ENCODE results near the gene KIRREL3. TPM values are rescaled to one million over a fixed set of nuclear protein-coding genes. Genes with fewer than 3 reads are reported as not detected.

KIRREL3 gene
- total RNA-seq, 2 donors from 2014 or later: 0.61 to 0.64 TPM

GRCh38 chr11:126585774-126586491 is 414.6 kb downstream of the KIRREL3 start:
- no peak overlapping the region for H3K27ac ChIP-seq

GRCh38 chr11:126585388-126585773 is 415.2 kb downstream of the KIRREL3 start:
- TF ChIP-seq CTCF (IDR thresholded peaks at IDR 0.05): no peak
- Histone ChIP-seq H3K9me3 (no peaks in the 10 kb centered on the region), H3K27ac (no peak overlapping the region), H3K9ac (ENCODE audit: low read depth in 2 of 2, low read length in 2 of 2) (no peak overlapping the region), H3K4me1 (no peaks in the 10 kb centered on the region), H3K36me3 (no peaks in the 10 kb centered on the region), H3K4me3 (no peak overlapping the region), H3K27me3 (no peaks in the 10 kb centered on the region)
- intact Hi-C loops (cut with DNase I): no loop called here
- DNase-seq: no peak

More at GRCh38 chr11:126585774-126586491, 414.6 kb downstream of the KIRREL3 start:
- DNase-seq: peak; percentile 56
- no peaks in the 10 kb centered on the region for H3K27me3 ChIP-seq
- no peak for TF ChIP-seq CTCF (IDR thresholded peaks at IDR 0.05)
- intact Hi-C loops (cut with DNase I): no loop called here
- H3K36me3 ChIP-seq: no peaks in the 10 kb centered on the region
- H3K4me1 ChIP-seq: no peaks in the 10 kb centered on the region
- H3K9ac ChIP-seq (ENCODE audit: low read depth in 2 of 2, low read length in 2 of 2): no peak overlapping the region
- H3K4me3 ChIP-seq: no peak overlapping the region
- no peaks in the 10 kb centered on the region for H3K9me3 ChIP-seq

- Histone ChIP-seq H3K27ac (no peak overlapping the region), H3K36me3 (no peaks in the 10 kb centered on the region), H3K4me1 (no peaks in the 10 kb centered on the region), H3K4me3 (no peak overlapping the region), H3K9ac (ENCODE audit: low read depth in 2 of 2, low read length in 2 of 2) (no peak overlapping the region), H3K9me3 (no peaks in the 10 kb centered on the region), H3K27me3 (no peaks in the 10 kb centered on the region)
- no peak for DNase-seq
- intact Hi-C loops (cut with DNase I): no loop called here
- TF ChIP-seq CTCF (IDR thresholded peaks at IDR 0.05): no peak
Measured at GRCh38 chr11:126583594-126584427, 416.8 kb downstream of the KIRREL3 start.

DNA sequence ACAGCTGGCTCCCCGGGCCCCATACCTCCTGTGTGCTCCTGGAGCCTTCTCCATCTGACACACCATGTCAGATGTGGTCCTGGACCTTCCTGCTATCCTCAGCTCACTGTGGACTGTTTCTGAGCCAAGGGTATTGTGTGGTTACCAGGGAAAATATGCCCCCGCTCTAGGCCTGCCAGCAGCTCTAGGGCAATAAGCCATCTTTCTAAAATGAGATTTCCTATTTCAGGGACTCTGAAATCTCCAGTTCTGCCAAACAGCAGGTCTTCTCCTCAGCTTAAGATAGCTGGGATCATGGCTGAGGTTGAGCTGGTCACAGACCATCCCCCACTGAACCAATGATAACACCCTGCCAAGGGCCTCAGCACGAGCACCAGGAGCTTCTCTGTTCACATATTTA is 417.5 kb downstream of the KIRREL3 start:
- no peak for DNase-seq
- TF ChIP-seq CTCF (IDR thresholded peaks at IDR 0.05): no peak
- intact Hi-C loops (cut with DNase I): no loop called here

DNA sequence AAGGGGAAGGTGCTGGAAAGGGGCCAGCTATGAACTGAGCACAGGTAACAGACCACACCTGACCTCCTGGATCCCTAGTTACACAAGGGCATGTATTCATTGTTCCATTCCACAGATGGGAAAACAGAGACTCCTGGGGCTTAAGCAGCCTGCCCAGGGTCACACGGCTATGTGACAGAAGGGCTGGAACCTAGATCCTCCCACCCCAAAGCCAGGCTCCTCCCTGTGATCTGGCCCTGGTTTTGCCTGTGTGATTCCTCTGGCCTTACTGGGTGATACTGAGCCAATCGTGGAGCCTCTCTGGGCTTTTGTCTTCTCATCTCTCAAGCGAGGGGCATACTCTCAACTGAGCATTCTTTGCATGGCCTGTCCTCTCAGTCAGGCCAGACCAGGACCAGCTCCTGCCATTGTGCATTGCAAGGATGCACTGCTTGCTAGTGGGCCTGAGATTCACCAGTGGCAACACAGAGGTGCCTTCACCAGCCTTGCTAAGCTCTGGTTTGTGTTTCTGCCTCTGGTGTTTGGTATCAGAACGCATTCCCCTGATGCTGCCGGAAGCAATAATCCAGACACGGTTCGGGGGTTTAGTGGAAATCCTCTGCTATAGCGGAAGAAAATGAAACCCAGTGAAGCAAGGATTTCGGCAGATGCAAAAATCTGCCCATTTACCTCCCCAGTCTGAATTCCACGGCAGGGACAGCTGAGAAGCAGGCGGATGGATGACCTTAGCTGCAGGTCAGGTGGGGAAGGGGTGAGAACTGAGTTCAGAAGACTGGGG is 418.5 kb downstream of the KIRREL3 start:
- Histone ChIP-seq H3K36me3 (no peaks in the 10 kb centered on the region), H3K27me3 (no peaks in the 10 kb centered on the region), H3K9ac (ENCODE audit: low read depth in 2 of 2, low read length in 2 of 2) (no peak overlapping the region), H3K4me1 (no peaks in the 10 kb centered on the region), H3K4me3 (no peak overlapping the region), H3K9me3 (no peaks in the 10 kb centered on the region), H3K27ac (no peak overlapping the region)
- intact Hi-C loops (cut with DNase I): no loop called here
- no peak for TF ChIP-seq CTCF (IDR thresholded peaks at IDR 0.05)
- DNase-seq: no peak

More for the DNA sequence above, 417.5 kb downstream of the KIRREL3 start:
- Histone ChIP-seq H3K36me3 (no peaks in the 10 kb centered on the region), H3K9ac (ENCODE audit: low read depth in 2 of 2, low read length in 2 of 2) (no peak overlapping the region), H3K4me3 (no peak overlapping the region), H3K4me1 (no peaks in the 10 kb centered on the region), H3K27ac (no peak overlapping the region), H3K27me3 (no peaks in the 10 kb centered on the region), H3K9me3 (no peaks in the 10 kb centered on the region)
